Osteocyte (in vitro differentiated cells): Measurements from ENCODE around the gene HTT-AS. TPM values are rescaled to one million over a fixed set of nuclear protein-coding genes. Genes with fewer than 3 reads are reported as not detected.

Experiments used
- DNase-seq: peaks from one replicate; pipeline ENCODE4 v3.0.0; 2021; ENCODE audit warnings: mixed read lengths; ENCODE audit not compliant: unreplicated experiment; ENCODE audit errors: extremely low spot score
- H3K27ac Mint-ChIP-seq: one replicate; pipeline ENCODE4 v1.8.0; 2021; ENCODE audit warnings: mild to moderate bottlenecking, mixed read lengths; ENCODE audit not compliant: unreplicated experiment
- H3K27me3 Mint-ChIP-seq: one replicate; pipeline ENCODE4 v1.8.0; 2021; ENCODE audit warnings: mixed read lengths; ENCODE audit not compliant: unreplicated experiment
- H3K36me3 Mint-ChIP-seq: one replicate; pipeline ENCODE4 v1.8.0; 2021; ENCODE audit warnings: mixed read lengths; ENCODE audit not compliant: unreplicated experiment
- H3K4me1 Mint-ChIP-seq: one replicate; pipeline ENCODE4 v1.8.0; 2021; ENCODE audit warnings: mixed read lengths; ENCODE audit not compliant: unreplicated experiment
- H3K4me3 Mint-ChIP-seq: one replicate; pipeline ENCODE4 v1.8.0; 2021; ENCODE audit warnings: mild to moderate bottlenecking, moderate library complexity, mixed read lengths; ENCODE audit not compliant: unreplicated experiment
- H3K9me3 Mint-ChIP-seq: one replicate; pipeline ENCODE4 v1.8.0; 2021; ENCODE audit warnings: mixed read lengths; ENCODE audit not compliant: unreplicated experiment
- CTCF ChIP-seq: fragments of 200-600 bp; sonication (generic); IDR thresholded peaks from 2 replicates; pipeline ENCODE4 v1.5.0; 2021; ENCODE audit warnings: antibody characterized with exemption, mild to moderate bottlenecking, moderate library complexity
- long read RNA-seq: library from polyadenylated mRNA; unstranded; transcript quantifications from one replicate; pipeline ENCODE4 v2.0.0, GENCODE V29; 2021
- total RNA-seq: library from RNA; stranded (reverse); gene quantifications from 2 replicates; pipeline ENCODE4 v1.2.1, GENCODE V29; 2021

Gene HTT-AS
- not detected in 2 replicates for total RNA-seq
- long read RNA-seq = 0 reads

DNA sequence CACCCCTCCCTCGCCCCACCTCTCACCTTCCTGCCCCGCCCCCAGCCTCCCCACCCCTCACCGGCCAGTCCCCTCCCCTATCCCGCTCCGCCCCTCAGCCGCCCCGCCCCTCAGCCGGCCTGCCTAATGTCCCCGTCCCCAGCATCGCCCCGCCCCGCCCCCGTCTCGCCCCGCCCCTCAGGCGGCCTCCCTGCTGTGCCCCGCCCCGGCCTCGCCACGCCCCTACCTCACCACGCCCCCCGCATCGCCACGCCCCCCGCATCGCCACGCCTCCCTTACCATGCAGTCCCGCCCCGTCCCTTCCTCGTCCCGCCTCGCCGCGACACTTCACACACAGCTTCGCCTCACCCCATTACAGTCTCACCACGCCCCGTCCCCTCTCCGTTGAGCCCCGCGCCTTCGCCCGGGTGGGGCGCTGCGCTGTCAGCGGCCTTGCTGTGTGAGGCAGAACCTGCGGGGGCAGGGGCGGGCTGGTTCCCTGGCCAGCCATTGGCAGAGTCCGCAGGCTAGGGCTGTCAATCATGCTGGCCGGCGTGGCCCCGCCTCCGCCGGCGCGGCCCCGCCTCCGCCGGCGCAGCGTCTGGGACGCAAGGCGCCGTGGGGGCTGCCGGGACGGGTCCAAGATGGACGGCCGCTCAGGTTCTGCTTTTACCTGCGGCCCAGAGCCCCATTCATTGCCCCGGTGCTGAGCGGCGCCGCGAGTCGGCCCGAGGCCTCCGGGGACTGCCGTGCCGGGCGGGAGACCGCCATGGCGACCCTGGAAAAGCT lies at the start of gene HTT-AS, which contains the start of gene HTT:
Gene HTT-AS (minus strand): TSS at position 461 of the 768 bp plus-strand sequence.
Gene HTT (plus strand): TSS at position 604 of the 768 bp plus-strand sequence. CDS start 145 bp downstream, at position 749.
- no peak for TF ChIP-seq CTCF
- H3K4me3 Mint-ChIP-seq = peak within 1 kb of the TSS; percentile 90
- H3K36me3 Mint-ChIP-seq = no peaks in the 10 kb centered on the region
- H3K27me3 Mint-ChIP-seq = peaks cover 3% of the 10 kb centered on the region
- peak; percentile 99 for DNase-seq
- peaks cover 18% of the 10 kb centered on the region for H3K4me1 Mint-ChIP-seq
- H3K27ac Mint-ChIP-seq = peak within 1 kb of the TSS; percentile 95
- no peaks in the 10 kb centered on the region for H3K9me3 Mint-ChIP-seq

DNA sequence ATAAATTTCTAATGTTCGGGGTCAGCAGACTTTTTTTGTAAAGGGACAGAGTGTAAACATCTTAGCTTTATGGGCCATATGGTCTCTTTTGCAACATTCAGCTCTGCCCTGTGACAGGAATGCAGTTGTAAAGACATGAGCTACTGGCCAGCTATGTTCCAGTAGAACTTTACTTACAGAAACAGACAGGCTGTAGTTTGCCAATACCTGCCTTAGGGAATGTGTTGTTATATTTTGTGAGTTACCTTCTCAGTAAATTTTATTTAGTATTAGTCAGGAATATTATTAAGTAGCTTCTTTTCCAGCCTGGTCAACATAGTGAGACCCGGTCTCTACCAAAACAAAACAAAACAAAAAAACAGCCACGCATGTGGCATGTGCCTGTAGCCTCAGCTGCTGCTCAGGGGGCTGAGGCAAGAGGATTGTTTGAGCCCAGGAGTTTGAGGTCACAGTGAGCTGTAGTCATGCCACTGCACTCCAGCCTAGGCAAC lies 48.9 kb upstream of the HTT-AS start:
- Mint-ChIP-seq H3K36me3 (peaks cover 21% of the 10 kb centered on the region), H3K27me3 (no peaks in the 10 kb centered on the region), H3K9me3 (no peaks in the 10 kb centered on the region), H3K27ac (peak overlapping the region; percentile 82), H3K4me1 (peaks cover 30% of the 10 kb centered on the region), H3K4me3 (no peak overlapping the region)
- DNase-seq = no peak
- TF ChIP-seq CTCF = no peak

- Mint-ChIP-seq H3K27ac (peak overlapping the region; percentile 82), H3K4me3 (peak overlapping the region; percentile 20), H3K4me1 (peaks cover 30% of the 10 kb centered on the region), H3K9me3 (no peaks in the 10 kb centered on the region), H3K27me3 (no peaks in the 10 kb centered on the region), H3K36me3 (peaks cover 19% of the 10 kb centered on the region)
- no peak for DNase-seq
- no peak for TF ChIP-seq CTCF
Measured at GRCh38 chr4:3122081-3122563, 47.8 kb upstream of the HTT-AS start.

DNA sequence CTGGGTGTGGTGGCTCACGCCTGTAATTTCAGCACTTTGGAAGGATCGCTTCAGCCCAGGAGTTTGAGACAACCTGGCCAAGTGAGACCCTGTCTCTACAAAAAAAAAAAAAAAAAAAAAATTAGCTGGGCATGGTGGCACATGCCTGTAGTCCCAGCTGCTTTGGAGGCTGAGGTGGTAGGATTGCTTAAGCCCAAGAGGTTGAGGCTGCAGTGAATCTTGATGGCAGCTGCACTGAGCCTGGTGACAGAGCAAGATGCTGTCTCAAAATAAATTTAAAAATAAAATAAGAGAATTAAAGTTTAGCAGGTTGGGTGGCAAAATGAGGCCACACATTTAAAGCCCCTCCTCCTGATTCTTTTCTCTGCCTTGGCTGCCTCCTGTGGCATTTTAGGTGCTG lies 47.3 kb upstream of the HTT-AS start:
- DNase-seq = no peak
- no peak for TF ChIP-seq CTCF
- Mint-ChIP-seq H3K27ac (peak overlapping the region; percentile 82), H3K27me3 (no peaks in the 10 kb centered on the region), H3K4me3 (no peak overlapping the region), H3K4me1 (peaks cover 30% of the 10 kb centered on the region), H3K9me3 (no peaks in the 10 kb centered on the region), H3K36me3 (peaks cover 14% of the 10 kb centered on the region)

DNA sequence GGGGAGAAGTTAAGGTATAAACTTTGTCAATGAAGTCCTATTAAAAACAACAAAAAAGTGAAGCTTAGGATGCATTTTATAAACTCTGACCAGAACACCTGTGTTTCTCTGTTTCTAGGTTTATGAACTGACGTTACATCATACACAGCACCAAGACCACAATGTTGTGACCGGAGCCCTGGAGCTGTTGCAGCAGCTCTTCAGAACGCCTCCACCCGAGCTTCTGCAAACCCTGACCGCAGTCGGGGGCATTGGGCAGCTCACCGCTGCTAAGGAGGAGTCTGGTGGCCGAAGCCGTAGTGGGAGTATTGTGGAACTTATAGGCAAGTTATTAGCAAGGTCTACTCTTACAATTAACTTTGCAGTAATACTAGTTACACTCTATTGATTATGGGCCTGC lies 46.8 kb upstream of the HTT-AS start:
- TF ChIP-seq CTCF = no peak
- no peak overlapping the region for H3K4me3 Mint-ChIP-seq
- no peaks in the 10 kb centered on the region for H3K9me3 Mint-ChIP-seq
- H3K27me3 Mint-ChIP-seq = no peaks in the 10 kb centered on the region
- peaks cover 17% of the 10 kb centered on the region for H3K36me3 Mint-ChIP-seq
- H3K4me1 Mint-ChIP-seq = peaks cover 30% of the 10 kb centered on the region
- no peak overlapping the region for H3K27ac Mint-ChIP-seq
- no peak for DNase-seq
